MG63 (cell line): Measurements from ENCODE around the gene SCAPER. TPM values are rescaled to one million over a fixed set of nuclear protein-coding genes. Genes with fewer than 3 reads are reported as not detected.
"Not testable (repeated sequence)": the region's sequence is repeated elsewhere in the genome, so short reads cannot be mapped to it uniquely, and the experiment has no call there.

ENCODE experiments used
- DNase-seq: peaks from one replicate; pipeline ENCODE4 v3.0.0-alpha.2; 2020
- H3K27me3 ChIP-seq: fragments of 250-450 bp; sonication (Bioruptor Pico); 2 replicates; pipeline ENCODE4 v1.5.1; 2020; ENCODE audit warnings: mild to moderate bottlenecking, moderate library complexity
- H3K36me3 ChIP-seq: fragments of 250-450 bp; sonication (Bioruptor Pico); 2 replicates; pipeline ENCODE4 v1.5.1; 2020; ENCODE audit warnings: mild to moderate bottlenecking, moderate library complexity
- H3K4me3 ChIP-seq: fragments of 250-450 bp; sonication (Bioruptor Pico); 2 replicates; pipeline ENCODE4 v1.5.1; 2020; ENCODE audit warnings: mild to moderate bottlenecking, moderate library complexity
- H3K9me3 ChIP-seq: fragments of 250-450 bp; sonication (Bioruptor Pico); 2 replicates; pipeline ENCODE4 v1.5.1; 2020; ENCODE audit warnings: mild to moderate bottlenecking, moderate library complexity
- total RNA-seq: library from RNA; depleted of rRNA; stranded (reverse); fragments of >200 nt; shearing (Covaris generic); gene quantifications from 2 replicates; pipeline ENCODE4 v1.2.3, GENCODE V29; 2014; ENCODE audit warnings: low replicate concordance

SCAPER gene
- total RNA-seq, 1 experiment from 2014 or later: 16.0 TPM

DNA sequence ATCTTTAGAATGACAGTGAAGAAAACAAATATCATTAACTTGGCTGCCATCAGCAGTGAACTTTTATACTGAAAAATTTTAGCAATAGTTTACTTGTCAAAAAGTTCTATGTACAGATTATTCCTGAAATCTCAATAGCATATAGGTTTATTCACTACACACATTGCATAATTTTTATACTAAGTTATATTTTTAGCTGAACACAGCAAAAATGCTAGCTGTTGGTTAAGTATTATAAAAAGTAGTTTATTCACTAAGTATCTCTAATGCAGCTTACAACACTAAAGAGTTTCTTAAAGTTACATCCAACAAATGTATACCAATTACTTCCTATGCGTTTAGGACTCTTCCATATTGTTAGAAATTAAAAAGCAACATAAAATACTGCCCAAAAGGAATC is 131.9 kb downstream of the SCAPER start:
- no peaks in the 10 kb centered on the region; the same call in 1 of the 2 replicates for H3K36me3 ChIP-seq
- no peak overlapping the region for H3K4me3 ChIP-seq
- H3K27me3 ChIP-seq: no peaks in the 10 kb centered on the region
- H3K9me3 ChIP-seq: peaks cover 17% of the 10 kb centered on the region
- no peak for DNase-seq

DNA sequence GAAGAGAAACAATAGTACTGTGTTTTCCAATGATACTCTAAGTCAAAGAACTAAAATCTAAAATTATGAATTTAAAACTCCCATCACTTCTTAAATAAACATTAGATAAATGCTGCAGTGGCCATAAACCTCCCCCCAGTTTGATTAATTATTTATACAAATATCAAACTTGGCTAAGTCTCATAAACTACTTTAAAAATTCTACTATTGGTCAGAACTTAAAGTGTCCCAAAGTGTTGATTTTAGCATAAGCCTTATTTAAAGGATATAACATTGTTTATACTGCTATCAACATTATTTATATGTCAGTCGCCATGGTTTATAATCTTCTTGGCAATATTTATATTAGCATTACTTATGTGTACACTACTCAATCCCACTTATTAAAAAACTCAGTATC is 132.4 kb downstream of the SCAPER start:
- peaks cover 15% of the 10 kb centered on the region for H3K9me3 ChIP-seq
- no peak overlapping the region for H3K4me3 ChIP-seq
- no peaks in the 10 kb centered on the region for H3K27me3 ChIP-seq
- H3K36me3 ChIP-seq: no peaks in the 10 kb centered on the region; the same call in 1 of the 2 replicates
- no peak for DNase-seq

DNA sequence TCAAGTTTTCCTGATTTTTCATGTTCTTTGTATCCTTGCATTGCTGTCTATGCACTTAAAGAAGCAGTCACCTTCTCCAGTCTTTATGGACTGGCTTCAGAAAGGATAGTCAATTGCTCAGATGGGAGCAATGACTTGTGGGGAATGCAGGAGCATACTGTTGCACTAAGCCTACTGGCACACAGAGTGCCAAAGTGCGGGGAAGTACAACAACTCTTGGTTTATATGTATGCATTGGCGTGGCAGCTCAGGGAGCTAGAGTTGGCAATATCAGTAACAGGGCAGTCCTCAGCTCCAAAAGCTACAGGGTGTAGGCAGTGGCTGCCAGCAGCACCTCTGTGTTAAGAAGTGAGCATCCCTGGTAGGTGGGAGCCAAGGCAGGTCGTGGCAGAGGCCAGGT is 141.1 kb downstream of the SCAPER start:
- peaks cover 25% of the 10 kb centered on the region for H3K36me3 ChIP-seq
- H3K4me3 ChIP-seq: no peak overlapping the region
- no peak for DNase-seq
- no peaks in the 10 kb centered on the region for H3K27me3 ChIP-seq
- H3K9me3 ChIP-seq: no peaks in the 10 kb centered on the region

DNA sequence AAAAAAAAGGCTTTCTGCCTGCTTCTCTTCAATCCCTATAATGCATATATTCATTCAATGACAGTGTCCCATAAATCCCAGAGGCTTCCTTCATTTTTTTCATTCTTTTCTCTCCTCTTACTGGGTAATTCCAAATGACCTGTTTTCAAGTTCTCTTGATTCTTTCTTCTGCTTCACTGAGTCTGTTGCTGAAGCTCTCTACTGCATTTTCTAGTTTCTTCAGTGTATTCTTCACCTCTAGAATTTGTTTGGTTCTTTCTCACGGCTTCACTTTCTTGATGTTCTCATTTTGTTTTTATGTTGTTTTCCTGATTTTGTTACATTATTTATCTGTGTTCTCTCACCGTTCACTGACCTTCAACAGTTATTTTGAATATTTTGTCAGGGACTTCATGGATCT is 141.6 kb downstream of the SCAPER start:
- Histone ChIP-seq H3K27me3 (no peaks in the 10 kb centered on the region), H3K4me3 (no peak overlapping the region), H3K36me3 (peaks cover 25% of the 10 kb centered on the region), H3K9me3 (no peaks in the 10 kb centered on the region)
- no peak for DNase-seq

DNA sequence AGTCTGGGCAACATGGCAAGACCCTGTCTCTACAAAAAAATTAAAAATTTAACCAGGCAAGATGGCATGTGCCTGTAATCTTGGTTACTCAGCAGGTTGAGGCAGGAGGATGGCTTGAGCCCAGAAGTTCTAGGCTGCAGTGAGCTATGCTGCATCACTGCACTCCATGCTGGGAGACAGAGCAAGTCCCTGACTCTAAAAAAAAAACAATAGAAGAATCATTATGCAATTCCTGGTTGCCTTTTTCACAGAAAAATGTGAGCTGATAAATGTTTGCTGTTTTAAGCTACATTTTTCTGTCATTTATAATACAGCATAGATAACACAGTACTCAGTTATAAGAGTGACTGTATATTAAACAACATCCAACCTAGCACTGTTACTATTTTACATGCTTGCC is 148.8 kb downstream of the SCAPER start:
- Histone ChIP-seq H3K4me3 (no peak overlapping the region), H3K9me3 (no peaks in the 10 kb centered on the region; the same call in 1 of the 2 replicates), H3K27me3 (no peaks in the 10 kb centered on the region), H3K36me3 (peaks cover 3% of the 10 kb centered on the region; the same call in 1 of the 2 replicates)
- no peak for DNase-seq

DNA sequence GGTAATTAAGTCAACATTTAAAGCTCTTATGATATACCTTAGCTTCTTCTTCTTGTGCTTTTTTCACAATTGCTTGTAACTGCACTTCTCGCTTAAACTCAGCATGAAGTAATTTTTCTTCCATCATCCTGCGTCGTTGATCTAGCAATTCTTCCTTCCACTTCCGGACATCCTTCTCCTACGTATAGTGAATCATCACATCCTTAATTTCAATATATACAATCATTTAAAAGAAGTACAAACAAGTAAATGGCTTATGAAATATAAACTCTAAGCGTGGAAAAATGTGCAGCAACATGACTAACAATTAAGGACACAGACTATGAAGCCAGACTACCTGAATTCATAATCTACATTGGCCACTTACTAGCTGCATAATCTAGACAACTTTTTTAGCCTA is 151.4 kb downstream of the SCAPER start:
- no peaks in the 10 kb centered on the region; the same call in 1 of the 2 replicates for H3K9me3 ChIP-seq
- no peaks in the 10 kb centered on the region for H3K27me3 ChIP-seq
- H3K36me3 ChIP-seq: no peaks in the 10 kb centered on the region; the same call in 1 of the 2 replicates
- no peak for DNase-seq
- no peak overlapping the region for H3K4me3 ChIP-seq

DNA sequence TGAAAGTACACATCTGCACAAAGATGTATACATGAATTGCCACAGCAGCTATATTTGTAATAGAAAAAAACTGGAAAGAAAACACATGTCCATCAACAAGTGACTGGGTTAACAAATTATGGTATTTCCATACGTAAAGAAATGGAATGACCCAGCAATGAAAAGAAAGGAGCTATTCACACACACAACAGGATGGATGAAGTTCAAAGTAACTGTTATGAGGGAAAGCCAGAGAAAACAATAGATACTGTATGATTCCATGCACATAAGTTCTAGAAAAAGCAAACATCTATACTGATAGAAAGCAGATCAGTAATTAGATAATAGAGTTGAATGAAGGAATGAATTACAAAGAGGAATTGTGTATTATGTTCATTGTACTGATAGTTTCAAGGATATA is 152.0 kb downstream of the SCAPER start:
- no peaks in the 10 kb centered on the region; the same call in 1 of the 2 replicates for H3K36me3 ChIP-seq
- H3K4me3 ChIP-seq: no peak overlapping the region
- H3K27me3 ChIP-seq: no peaks in the 10 kb centered on the region
- H3K9me3 ChIP-seq: peaks cover under 1% of the 10 kb centered on the region; the same call in 1 of the 2 replicates
- no peak for DNase-seq

DNA sequence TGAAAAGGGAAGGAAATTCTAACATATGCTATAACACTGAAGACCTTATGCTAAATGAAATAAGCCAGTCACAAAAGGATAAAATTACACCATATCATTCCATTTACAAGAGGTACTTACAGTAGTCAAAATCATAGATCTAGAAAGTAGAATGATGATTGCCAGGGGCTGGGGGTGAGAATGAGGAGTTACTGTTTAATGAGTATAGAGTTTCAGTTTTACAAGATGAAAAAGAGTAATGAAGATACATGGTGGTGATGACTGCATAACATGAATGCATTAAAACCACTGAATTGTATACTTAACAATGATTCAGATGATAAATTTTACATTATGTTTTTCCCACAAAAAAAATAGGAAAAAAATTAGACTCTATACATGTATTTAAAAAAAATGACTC is 152.6 kb downstream of the SCAPER start:
- H3K36me3 ChIP-seq: no peaks in the 10 kb centered on the region; the same call in 1 of the 2 replicates
- no peak for DNase-seq
- no peak overlapping the region for H3K4me3 ChIP-seq
- H3K9me3 ChIP-seq: peaks cover 2% of the 10 kb centered on the region; the same call in 1 of the 2 replicates
- H3K27me3 ChIP-seq: no peaks in the 10 kb centered on the region

DNA sequence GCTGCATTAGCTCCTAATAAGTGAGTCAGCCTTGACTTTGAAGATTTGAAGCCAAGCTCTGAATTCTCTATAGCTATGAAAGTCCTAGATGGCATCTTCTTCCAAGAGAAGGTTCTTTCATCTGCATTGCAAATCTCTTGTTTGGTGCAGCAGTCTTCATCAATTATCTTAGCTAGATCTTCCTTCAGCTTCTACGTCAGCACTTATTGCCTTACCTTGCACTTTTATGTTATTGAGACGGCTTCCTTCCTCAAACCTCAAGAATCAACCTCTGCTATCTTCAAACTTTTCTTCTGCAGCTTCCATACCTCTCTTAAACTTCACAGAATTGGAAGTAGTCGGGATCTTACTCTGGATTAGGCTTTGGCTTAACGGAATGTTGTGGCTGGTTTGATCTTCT is 167.6 kb downstream of the SCAPER start:
- Histone ChIP-seq H3K36me3 (peaks cover 11% of the 10 kb centered on the region), H3K27me3 (no peaks in the 10 kb centered on the region), H3K4me3 (no peak overlapping the region), H3K9me3 (no peaks in the 10 kb centered on the region; the same call in 1 of the 2 replicates)
- DNase-seq: no peak

DNA sequence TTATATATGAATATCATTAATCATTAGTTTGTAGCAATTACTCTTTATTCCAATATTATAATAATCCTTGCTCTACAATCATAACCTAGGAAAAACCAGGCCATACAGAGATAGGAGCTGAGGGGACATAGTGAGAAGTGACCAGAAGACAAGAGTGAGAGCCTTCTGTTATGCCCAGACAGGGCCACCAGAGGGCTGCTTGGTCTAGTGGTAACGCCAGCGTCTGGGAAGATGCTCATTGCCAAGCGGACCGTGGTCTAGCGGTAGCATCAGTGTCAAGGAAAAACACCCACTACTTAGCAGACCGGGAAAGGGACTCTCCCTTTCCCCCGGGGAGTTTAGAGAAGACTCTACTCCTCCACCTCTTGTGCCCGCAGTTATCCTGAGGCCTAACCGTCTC is 172.8 kb downstream of the SCAPER start:
- DNase-seq, H3K36me3 ChIP-seq, H3K9me3 ChIP-seq: not testable (repeated sequence)

DNA sequence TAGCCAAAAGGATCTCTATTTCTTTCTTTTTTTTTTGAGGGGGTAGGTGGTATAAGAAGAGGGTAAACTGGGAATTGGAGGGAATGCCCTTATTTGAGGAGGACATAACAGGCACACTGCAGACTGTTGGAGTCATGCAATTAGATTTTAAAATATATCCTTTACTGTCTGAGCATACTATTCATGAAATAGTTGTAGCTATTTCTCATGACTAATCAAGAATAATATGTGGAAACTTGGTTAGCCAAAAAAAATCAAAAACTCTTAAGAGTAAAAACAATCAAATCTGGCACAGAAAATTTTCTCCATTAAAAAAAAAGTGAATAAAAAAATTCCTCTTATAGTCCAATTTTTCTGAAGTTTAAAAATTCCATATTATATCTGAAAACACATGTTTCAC is 174.9 kb downstream of the SCAPER start:
- Histone ChIP-seq H3K4me3 (no peak overlapping the region), H3K36me3 (no peaks in the 10 kb centered on the region), H3K9me3 (peaks cover 3% of the 10 kb centered on the region), H3K27me3 (no peaks in the 10 kb centered on the region)
- DNase-seq: no peak

More for the DNA sequence above, 172.8 kb downstream of the SCAPER start:
- H3K4me3 ChIP-seq, H3K27me3 ChIP-seq: not testable (repeated sequence)

DNA sequence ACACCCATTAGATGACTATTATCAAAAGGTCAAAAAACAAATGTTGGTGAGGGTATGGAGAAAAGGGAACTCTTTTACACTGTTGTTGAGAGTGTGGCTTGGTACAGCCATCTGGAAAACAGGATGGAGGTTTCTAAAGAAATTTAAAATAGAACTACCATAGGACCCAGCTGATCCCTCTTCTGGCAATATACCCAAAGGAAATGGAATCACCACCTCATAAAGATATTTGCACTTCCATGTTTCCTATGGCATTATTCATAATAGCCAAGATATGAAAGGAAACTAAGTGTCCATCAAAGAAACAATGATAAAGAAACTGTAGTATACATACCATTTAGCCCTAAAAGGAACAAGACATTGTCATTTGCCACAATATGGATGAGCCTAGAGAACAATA is 186.3 kb downstream of the SCAPER start:
- Histone ChIP-seq H3K36me3 (no peaks in the 10 kb centered on the region), H3K9me3 (no peaks in the 10 kb centered on the region), H3K4me3 (no peak overlapping the region), H3K27me3 (no peaks in the 10 kb centered on the region)
- no peak for DNase-seq

DNA sequence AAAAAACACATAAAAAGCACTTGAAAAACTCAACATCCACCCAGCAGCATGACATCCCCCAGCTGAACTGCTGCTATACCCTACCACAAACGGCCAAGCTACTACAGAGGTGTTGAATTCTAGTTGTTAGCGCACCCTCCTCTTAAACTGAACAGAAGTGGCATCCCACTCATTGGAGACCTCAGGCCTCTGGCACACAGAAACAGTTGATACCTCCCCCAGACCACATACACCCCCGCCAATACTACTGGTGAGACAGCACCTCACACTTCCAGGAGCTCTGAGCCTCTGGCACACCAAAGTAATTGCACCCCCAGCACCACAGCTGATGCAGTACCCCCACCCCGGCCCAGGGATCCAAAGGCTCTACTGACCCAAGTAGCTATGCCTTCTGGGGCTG is 190.2 kb downstream of the SCAPER start:
- DNase-seq: no peak
- Histone ChIP-seq H3K27me3 (no peaks in the 10 kb centered on the region), H3K9me3 (no peaks in the 10 kb centered on the region), H3K4me3 (no peak overlapping the region), H3K36me3 (no peaks in the 10 kb centered on the region)

DNA sequence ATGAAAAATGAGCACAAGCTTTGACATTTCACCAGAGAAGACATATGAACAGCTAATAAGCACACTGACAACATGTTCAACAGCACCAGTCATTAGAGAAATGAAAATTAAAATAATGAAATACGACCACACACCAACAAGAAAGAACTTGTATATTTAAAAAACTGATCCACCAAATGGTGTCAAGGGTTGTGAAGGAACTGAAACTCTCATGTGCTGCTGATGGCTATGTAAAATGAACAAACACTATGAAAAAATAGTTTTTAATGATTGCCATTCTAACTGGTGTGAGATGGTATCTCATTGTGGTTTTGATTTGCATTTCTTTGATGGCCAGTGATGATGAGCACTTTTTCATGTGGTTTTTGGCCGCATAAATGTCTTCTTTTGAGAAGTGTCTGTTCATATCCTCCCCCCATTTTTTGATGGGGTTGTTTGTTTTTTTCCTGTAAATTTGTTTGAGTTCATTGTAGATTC is 193.8 kb downstream of the SCAPER start:
- no peak for DNase-seq
- H3K27me3 ChIP-seq: no peaks in the 10 kb centered on the region
- no peaks in the 10 kb centered on the region for H3K36me3 ChIP-seq
- H3K4me3 ChIP-seq: no peak overlapping the region
- H3K9me3 ChIP-seq: no peaks in the 10 kb centered on the region

DNA sequence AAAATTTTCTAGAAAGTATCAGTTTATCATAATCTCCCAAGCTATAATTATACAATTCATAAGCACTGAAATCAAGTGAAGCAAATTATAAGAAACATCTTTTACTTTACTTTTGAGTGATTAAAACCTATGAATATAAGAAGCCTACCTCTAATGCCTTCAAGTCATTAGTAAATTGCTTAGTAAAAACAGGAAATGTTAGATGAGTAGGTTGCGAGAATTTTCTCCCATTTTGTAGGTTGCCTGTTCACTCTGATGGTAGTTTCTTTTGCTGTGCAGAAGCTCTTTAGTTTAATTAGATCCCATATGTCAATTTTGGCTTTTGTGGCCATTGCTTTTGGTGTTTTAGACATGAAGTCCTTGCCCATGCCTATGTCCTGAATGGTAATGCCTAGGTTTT is 201.1 kb downstream of the SCAPER start:
- not testable (repeated sequence) for DNase-seq, H3K27me3 ChIP-seq, H3K9me3 ChIP-seq, H3K36me3 ChIP-seq, H3K4me3 ChIP-seq

DNA sequence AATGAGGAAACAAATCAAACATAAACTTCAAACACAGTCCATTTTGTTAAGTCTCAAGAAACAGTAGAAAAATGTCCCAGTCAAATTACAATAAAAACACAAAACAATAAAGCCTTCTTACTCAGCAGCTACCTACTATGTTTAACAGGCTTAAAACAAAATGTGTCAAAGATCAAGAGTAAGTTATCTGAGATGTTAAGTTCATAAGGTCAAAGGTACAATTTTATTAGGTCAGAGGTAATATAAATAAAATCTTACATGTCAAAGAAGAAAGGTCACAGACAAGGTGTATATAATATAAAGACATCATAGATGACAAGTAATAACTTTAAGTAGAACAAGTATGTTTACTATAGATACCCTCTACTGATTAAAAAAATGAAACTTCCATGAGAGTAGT is 208.3 kb downstream of the SCAPER start:
- Histone ChIP-seq H3K27me3 (no peaks in the 10 kb centered on the region), H3K9me3 (no peaks in the 10 kb centered on the region), H3K36me3 (no peaks in the 10 kb centered on the region), H3K4me3 (no peak overlapping the region)
- no peak for DNase-seq

DNA sequence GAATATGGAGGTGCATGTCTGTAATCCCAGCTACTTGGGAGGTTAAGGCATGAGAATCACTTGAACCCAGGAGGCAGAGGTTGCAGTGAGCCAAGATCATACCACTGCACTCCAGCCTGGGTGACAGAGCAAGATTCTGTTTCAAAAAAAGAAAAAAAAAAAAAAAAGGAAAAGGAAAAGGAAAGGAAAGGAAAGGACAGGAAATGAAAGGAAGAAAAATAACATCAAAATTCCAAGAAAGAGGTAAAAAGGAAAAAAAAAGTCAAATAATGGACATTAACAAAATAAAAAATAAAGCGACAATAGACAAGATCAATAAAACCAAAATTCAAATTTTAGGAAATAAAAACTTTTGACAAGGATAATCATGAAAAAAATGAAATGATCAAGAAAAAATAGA is 212.6 kb downstream of the SCAPER start:
- not testable (repeated sequence) for H3K36me3 ChIP-seq, H3K9me3 ChIP-seq, DNase-seq, H3K27me3 ChIP-seq, H3K4me3 ChIP-seq

DNA sequence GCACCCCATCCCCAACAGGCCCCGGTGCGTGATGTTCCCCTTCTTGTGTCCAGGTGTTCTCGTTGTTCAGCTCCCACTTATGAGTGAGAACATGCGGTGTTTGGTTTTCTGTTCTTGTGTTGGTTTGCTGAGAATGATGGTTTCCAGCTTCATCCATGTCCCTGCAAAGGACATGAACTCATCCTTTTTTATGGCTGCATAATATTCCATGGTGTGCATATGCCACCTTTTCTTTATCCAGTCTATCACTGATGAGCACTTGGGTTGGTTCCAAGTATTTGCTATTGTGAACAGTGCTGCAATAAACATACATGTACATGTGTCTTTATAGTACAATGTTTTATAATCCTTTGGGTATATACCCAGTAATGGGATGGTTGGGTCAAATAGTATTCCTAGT is 217.5 kb downstream of the SCAPER start:
- not testable (repeated sequence) for H3K27me3 ChIP-seq, H3K9me3 ChIP-seq, DNase-seq, H3K4me3 ChIP-seq, H3K36me3 ChIP-seq

DNA sequence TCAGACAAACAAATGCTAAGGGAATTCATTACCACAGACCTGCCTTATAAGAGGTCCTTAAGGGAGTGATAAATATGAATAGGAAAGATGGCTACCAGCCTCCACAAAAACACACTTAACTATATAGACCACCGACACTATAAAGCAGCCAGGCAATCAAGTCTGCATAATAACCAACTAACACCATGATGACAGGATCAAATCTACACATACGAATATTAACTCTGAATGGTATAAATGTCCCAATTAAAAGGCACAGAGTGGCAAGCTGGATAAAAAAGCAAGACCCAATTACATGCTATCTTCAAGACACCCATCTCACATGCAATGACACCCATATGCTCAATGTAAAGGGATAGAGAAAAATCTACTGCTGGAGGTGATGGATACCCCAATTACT is 221.1 kb downstream of the SCAPER start:
- peaks cover 3% of the 10 kb centered on the region for H3K9me3 ChIP-seq
- no peak for DNase-seq
- H3K4me3 ChIP-seq: no peak overlapping the region
- H3K27me3 ChIP-seq: no peaks in the 10 kb centered on the region
- no peaks in the 10 kb centered on the region for H3K36me3 ChIP-seq
